CD4-positive, alpha-beta memory T cell (primary cell): Measurements from ENCODE around the gene UBL5. TPM values are rescaled to one million over a fixed set of nuclear protein-coding genes. Genes with fewer than 3 reads are reported as not detected.
A peak's percentile ranks its signal among the peaks of the same experiment; 100 is the strongest.
"Not testable (repeated sequence)": the region's sequence is repeated elsewhere in the genome, so short reads cannot be mapped to it uniquely, and the experiment has no call there.

Experiments
- CTCF ChIA-PET: fragments of 350-600 bp; sonication (Branson Sonifier 250); formaldehyde crosslinking; loops from one replicate; lab custom pipeline; 2021; ENCODE audit warnings: inconsistent platforms; ENCODE audit not compliant: partially characterized antibody; lab: Charles Lee
- POLR2A ChIA-PET: fragments of 350-600 bp; sonication (Branson Sonifier 250); formaldehyde crosslinking; loops from one replicate; lab custom pipeline; 2021; ENCODE audit not compliant: partially characterized antibody; lab: Charles Lee
- DNase-seq, 5 donors: peaks; one replicate each; pipeline versions ENCODE4 v3.0.0 to v3.0.0-alpha.2; 2020 to 2022; ENCODE audit warnings: mixed read lengths in 1 of 5
- H3K27ac ChIP-seq: one replicate; pipeline ENCODE4 v1.7.0; 2013; ENCODE audit warnings: low read depth, low read length
- H3K27me3 ChIP-seq: 2 replicates; pipeline ENCODE4 v1.7.0; 2013; ENCODE audit warnings: mild to moderate bottlenecking, low read length, moderate library complexity; ENCODE audit not compliant: insufficient read depth
- H3K36me3 ChIP-seq: 2 replicates; pipeline ENCODE4 v1.7.0; 2013; ENCODE audit warnings: mild to moderate bottlenecking, low read length, moderate library complexity; ENCODE audit not compliant: insufficient read depth
- H3K4me1 ChIP-seq: 2 replicates; pipeline ENCODE4 v1.7.0; 2013; ENCODE audit warnings: mild to moderate bottlenecking, low read length, moderate library complexity; ENCODE audit not compliant: insufficient read depth
- H3K4me3 ChIP-seq, 2 donors: one replicate each; pipeline ENCODE4 v1.7.0; 2013; ENCODE audit warnings: low read length in 2 of 2, mild to moderate bottlenecking in 1 of 2
- H3K9me3 ChIP-seq, 2 donors: one replicate each; pipeline ENCODE4 v1.7.0; 2013; ENCODE audit warnings: low read length in 2 of 2, control low read depth in 1 of 2; ENCODE audit not compliant: control insufficient read depth in 1 of 2
- H3K27ac Mint-ChIP-seq, 7 donors: one replicate each; pipeline ENCODE4 v1.8.0; 2020 to 2021; ENCODE audit warnings: mixed read lengths in 7 of 7, mild to moderate bottlenecking in 6 of 7, inconsistent platforms in 3 of 7, moderate library complexity in 3 of 7
- H3K27me3 Mint-ChIP-seq, 2 donors: one replicate each; pipeline ENCODE4 v1.8.0; 2020 to 2021; ENCODE audit warnings: mixed read lengths in 2 of 2
- H3K36me3 Mint-ChIP-seq, 2 donors: one replicate each; pipeline ENCODE4 v1.8.0; 2020 to 2021; ENCODE audit warnings: mixed read lengths in 2 of 2, inconsistent platforms in 1 of 2, mild to moderate bottlenecking in 1 of 2
- H3K4me1 Mint-ChIP-seq, 4 donors: one replicate each; pipeline ENCODE4 v1.8.0; 2020 to 2021; ENCODE audit warnings: mixed read lengths in 4 of 4, mild to moderate bottlenecking in 1 of 4
- H3K4me3 Mint-ChIP-seq, 8 donors: one replicate each; pipeline ENCODE4 v1.8.0; 2020 to 2021; ENCODE audit warnings: mixed read lengths in 8 of 8, mild to moderate bottlenecking in 7 of 8, moderate library complexity in 6 of 8, inconsistent platforms in 3 of 8
- H3K9me3 Mint-ChIP-seq, 8 donors: one replicate each; pipeline ENCODE4 v1.8.0; 2020 to 2021; ENCODE audit warnings: mixed read lengths in 8 of 8, mild to moderate bottlenecking in 5 of 8, inconsistent platforms in 3 of 8, moderate library complexity in 1 of 8
- intact Hi-C: fragments of 100-400 bp; cut with micrococcal nuclease; formaldehyde crosslinking; loops from one replicate; pipeline ENCODE4 v1.15.1; 2023
- polyA plus RNA-seq, 2 donors: library from polyadenylated mRNA; unstranded; fragments of 300-500 nt; fragmentation: Illumina TruSeq; gene quantifications; one replicate each; pipeline ENCODE4 v1.2.3, GENCODE V29; 2021
- total RNA-seq, 2 experiments: library from RNA; stranded (reverse); gene quantifications; one replicate each; pipeline ENCODE4 v1.2.3, GENCODE V29; 2021

UBL5 gene
- total RNA-seq = 100 to 1,000 TPM; 241 to 247 TPM
- 100 to 1,000 TPM; 703 to 753 TPM for polyA plus RNA-seq

DNA sequence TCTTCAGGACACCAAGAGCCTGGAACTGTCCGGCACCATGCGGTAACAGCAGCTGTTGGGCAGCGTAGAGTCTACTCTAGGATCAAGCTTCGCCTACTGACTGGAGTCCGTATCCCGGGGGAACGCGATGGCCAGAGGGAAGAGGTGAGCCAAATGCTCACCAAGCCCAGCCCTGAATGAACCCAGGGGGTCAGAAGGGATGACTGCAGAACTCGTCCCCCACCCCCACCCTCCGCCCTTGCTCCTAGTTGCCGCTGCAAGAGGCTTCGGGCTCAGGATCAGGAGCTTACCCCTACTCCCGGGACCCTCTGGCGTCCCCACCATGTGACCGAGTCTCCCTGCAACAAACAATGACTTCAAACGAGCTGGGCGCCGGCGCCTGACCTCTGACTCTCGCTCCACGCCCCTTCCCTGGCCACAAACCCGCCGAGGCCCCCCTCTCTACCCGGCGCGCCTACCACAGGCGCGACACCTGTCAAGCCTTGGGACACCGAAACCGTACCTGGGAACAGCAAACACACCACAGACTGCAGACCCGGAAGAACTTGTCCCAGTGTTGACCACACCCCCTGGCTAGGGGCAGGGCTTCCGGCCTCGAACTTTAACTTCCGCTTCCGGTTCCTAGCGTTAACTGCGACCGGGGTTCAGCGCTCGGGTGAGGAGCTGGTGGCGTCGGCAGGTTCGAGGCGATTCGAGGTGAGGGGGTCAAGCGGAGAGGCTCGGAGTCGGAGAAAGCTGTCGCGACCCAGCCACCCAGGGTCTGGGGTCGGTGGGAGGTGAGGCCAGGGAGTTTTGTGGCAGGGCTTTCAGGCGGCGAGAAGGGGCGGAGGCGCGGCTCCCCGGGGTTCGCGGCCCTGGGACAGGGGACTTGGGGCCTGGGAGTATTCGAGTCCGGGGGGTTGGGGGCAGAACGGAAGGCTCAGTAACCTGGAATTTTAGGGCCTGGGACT, at the start of gene UBL5:
Gene UBL5 (plus strand): TSS at position 630 of the 950 bp plus-strand sequence. CDS start 420 bp downstream, outside the sequence.
- Histone ChIP-seq H3K27ac (peak within 1 kb of the TSS; percentile 82), H3K36me3 (peaks cover 6% of the 10 kb centered on the region), H3K4me1 (peaks cover 23% of the 10 kb centered on the region), H3K4me3 (peak within 1 kb of the TSS; percentile 87 to 96), H3K27me3 (no peaks in the 10 kb centered on the region), H3K9me3 (no peaks in the 10 kb centered on the region)
- Mint-ChIP-seq H3K9me3 (no peaks in the 10 kb centered on the region), H3K27me3 (no peaks in the 10 kb centered on the region), H3K36me3 (peaks cover 19 to 20% of the 10 kb centered on the region in 2 donors), H3K4me3 (peak within 1 kb of the TSS; percentile 99 to 100 (median 100)), H3K4me1 (peaks cover 15 to 41% (median 29%) of the 10 kb centered on the region in 4 donors), H3K27ac (peak within 1 kb of the TSS; percentile 92 to 100 (median 98))
- peak; percentile 88 to 93 (median 89) for DNase-seq
- ChIA-PET CTCF (interaction anchor here (0.8 to 1.8 kb wide), 3 partner anchors 32 to 202 kb away, joined by 4 to 6 read pairs (median 5); partner anchors contain the start of gene ZNF846), POLR2A (interaction anchor here (0.5 to 3.0 kb wide), 16 partner anchors 9 to 1649 kb away, joined by 3 to 26 read pairs (median 5); partner anchors contain the start of genes FBXL12, ZNF561 and ZNF846)
- intact Hi-C loops = loop anchor here (1.0 kb wide), 2 partner anchors 8 kb away; partner anchors contain the start of genes FBXL12 and PIN1

- Histone ChIP-seq H3K4me1 (peaks cover 12% of the 10 kb centered on the region), H3K27ac (no peak overlapping the region), H3K4me3 (no peak overlapping the region), H3K27me3 (no peaks in the 10 kb centered on the region), H3K36me3 (no peaks in the 10 kb centered on the region), H3K9me3 (no peaks in the 10 kb centered on the region)
- no peak overlapping the region for H3K4me3 Mint-ChIP-seq
- ChIA-PET CTCF (interaction anchor here (1.6 kb wide), 1 partner anchor 13 kb away, joined by 6 read pairs; the partner anchor contains the start of gene ZNF846), POLR2A (interaction anchor here (2.6 kb wide), 1 partner anchor 14 kb away, joined by 8 read pairs; the partner anchor contains the start of gene ZNF846)
- H3K9me3 Mint-ChIP-seq = peaks cover 0 to 25% (median 9%) of the 10 kb centered on the region in 8 donors
- peaks cover 11 to 15% of the 10 kb centered on the region in 2 donors for H3K36me3 Mint-ChIP-seq
- H3K27me3 Mint-ChIP-seq = no peaks in the 10 kb centered on the region
- DNase-seq = no peak
- no peak overlapping the region for H3K27ac Mint-ChIP-seq
- intact Hi-C loops = no loop called here
- H3K4me1 Mint-ChIP-seq = peaks cover 11 to 27% (median 21%) of the 10 kb centered on the region in 4 donors
Observed at GRCh38 chr19:9782338-9782737, 45.4 kb upstream of the UBL5 start.

DNA sequence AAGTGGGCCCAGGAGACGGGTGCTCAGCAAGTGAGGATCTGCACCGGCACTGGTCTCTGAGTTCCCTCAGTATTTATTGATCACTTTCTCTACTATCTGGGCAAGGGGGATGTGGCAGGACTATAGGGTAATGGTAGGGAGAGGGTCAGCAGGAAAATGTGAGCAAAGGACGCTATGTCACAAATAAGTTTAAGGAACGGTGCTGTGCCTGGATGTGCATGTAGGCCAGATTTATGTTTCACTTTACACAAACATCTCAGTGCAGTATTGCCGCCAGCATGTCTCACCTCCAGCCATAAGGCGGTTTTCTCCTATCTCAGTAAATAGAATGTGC, 43.6 kb upstream of the UBL5 start:
- POLR2A ChIA-PET = interaction anchor here (2.6 kb wide), 1 partner anchor 16 kb away, joined by 8 read pairs; the partner anchor contains the start of gene ZNF846
- H3K4me1 ChIP-seq = peaks cover 12% of the 10 kb centered on the region
- Mint-ChIP-seq H3K4me3 (peak overlapping the region in 5 of 8 donors; percentile 5 to 35 (median 17)), H3K27ac (peak overlapping the region in 6 of 7 donors; percentile 9 to 99 (median 96)), H3K9me3 (peaks cover 0 to 15% (median 0%) of the 10 kb centered on the region in 8 donors), H3K4me1 (peaks cover 11 to 27% (median 21%) of the 10 kb centered on the region in 4 donors)
- H3K4me3 ChIP-seq, H3K9me3 ChIP-seq, H3K36me3 Mint-ChIP-seq, H3K27me3 Mint-ChIP-seq, H3K36me3 ChIP-seq, H3K27ac ChIP-seq, H3K27me3 ChIP-seq, DNase-seq: not testable (repeated sequence)
- intact Hi-C loops = loop anchor here (2.0 kb wide), 1 partner anchor 35 kb away; the partner anchor contains the start of gene FBXL12
- CTCF ChIA-PET = interaction anchor here (1.6 kb wide), 1 partner anchor 15 kb away, joined by 6 read pairs; the partner anchor contains the start of gene ZNF846

DNA sequence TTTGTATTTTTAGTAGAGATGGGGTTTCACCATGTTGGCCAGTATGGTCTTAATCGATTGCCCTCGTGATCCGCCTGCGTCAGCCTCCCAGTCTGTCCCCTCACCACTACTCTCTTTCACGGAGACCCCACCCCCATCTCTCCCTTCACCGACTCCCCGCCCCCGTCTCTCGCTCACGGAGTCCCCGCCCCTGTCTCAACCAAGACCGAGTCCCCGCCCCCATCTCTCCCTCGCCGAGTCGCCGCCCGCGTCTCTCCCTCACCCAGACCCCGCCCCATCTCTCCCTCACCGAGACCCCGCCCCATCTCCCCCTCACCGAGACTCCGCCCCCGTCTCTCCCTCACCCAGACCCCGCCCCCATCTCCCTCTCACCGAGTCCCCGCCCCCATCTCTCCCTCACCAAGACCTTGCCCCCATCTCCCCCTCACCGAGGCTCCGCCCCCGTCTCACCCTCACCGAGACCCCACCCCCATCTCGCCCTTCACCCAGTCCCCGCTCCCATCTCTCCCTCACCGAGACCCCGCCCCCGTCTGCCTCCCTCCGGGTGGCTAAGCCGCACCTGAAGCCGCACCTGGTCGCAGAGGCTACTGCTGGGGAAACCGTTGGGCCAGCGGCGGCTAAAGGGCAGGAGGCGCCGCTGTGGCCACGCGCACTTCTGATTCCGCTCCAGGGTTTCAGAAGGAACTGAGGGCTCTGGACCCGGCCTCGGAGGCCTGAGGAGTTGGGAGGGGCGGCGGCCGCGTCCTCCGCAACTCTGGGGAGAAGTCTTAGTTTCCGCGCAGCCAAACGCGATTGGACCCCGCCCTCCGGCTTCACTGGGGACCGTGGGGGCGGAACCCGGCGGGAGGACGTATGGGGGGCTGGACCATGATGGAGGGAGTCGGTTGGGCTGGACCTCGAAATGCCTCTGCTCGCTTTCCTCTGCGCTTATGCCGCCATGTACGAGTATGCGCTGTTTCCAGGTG, 42.1 kb upstream of the UBL5 start:
- H3K4me1 ChIP-seq = peaks cover 12% of the 10 kb centered on the region
- intact Hi-C loops = loop anchor here (1.0 to 2.0 kb wide), 3 partner anchors 11 to 33 kb away; partner anchors contain the start of genes FBXL12 and ZNF846
- H3K9me3 Mint-ChIP-seq = peaks cover 0 to 4% (median 0%) of the 10 kb centered on the region in 8 donors
- peak overlapping the region in 1 of 2 donors; percentile 62 for H3K4me3 ChIP-seq
- no peaks in the 10 kb centered on the region for H3K27me3 ChIP-seq
- peaks cover 14 to 36% (median 27%) of the 10 kb centered on the region in 4 donors for H3K4me1 Mint-ChIP-seq
- H3K4me3 Mint-ChIP-seq = peak overlapping the region; percentile 82 to 93 (median 92)
- peak overlapping the region; percentile 77 for H3K27ac ChIP-seq
- peak; percentile 89 to 96 (median 93) for DNase-seq
- no peaks in the 10 kb centered on the region for H3K27me3 Mint-ChIP-seq
- no peaks in the 10 kb centered on the region for H3K9me3 ChIP-seq
- CTCF ChIA-PET = interaction anchor here (0.7 kb wide), 2 partner anchors 134 to 164 kb away, joined by 3 to 4 read pairs; no protein-coding TSS in a partner anchor
- H3K36me3 Mint-ChIP-seq = peaks cover 3 to 7% of the 10 kb centered on the region in 2 donors
- H3K27ac Mint-ChIP-seq = peak overlapping the region; percentile 85 to 99 (median 96)
- no peaks in the 10 kb centered on the region for H3K36me3 ChIP-seq
- POLR2A ChIA-PET = interaction anchor here (0.7 kb wide), 1 partner anchor 18 kb away, joined by 4 read pairs; no protein-coding TSS in a partner anchor

- Histone ChIP-seq H3K9me3 (no peaks in the 10 kb centered on the region), H3K27me3 (no peaks in the 10 kb centered on the region), H3K27ac (peak overlapping the region; percentile 77), H3K4me1 (peaks cover 16% of the 10 kb centered on the region), H3K36me3 (no peaks in the 10 kb centered on the region), H3K4me3 (peak overlapping the region in 1 of 2 donors; percentile 62)
- ChIA-PET POLR2A (interaction anchor here (0.7 to 1.5 kb wide), 2 partner anchors 18 to 44 kb away, joined by 3 to 8 read pairs; partner anchors contain the start of gene ZNF846), CTCF (no interaction called here)
- Mint-ChIP-seq H3K4me1 (peaks cover 16 to 41% (median 28%) of the 10 kb centered on the region in 4 donors), H3K27me3 (no peaks in the 10 kb centered on the region), H3K9me3 (peaks cover 0 to 2% (median 0%) of the 10 kb centered on the region in 8 donors), H3K36me3 (peaks cover 0 to 4% of the 10 kb centered on the region in 2 donors), H3K4me3 (peak overlapping the region; percentile 82 to 93 (median 92)), H3K27ac (peak overlapping the region; percentile 85 to 99 (median 96))
- no peak for DNase-seq
- intact Hi-C loops = no loop called here
Observed at GRCh38 chr19:9786342-9786741, 41.4 kb upstream of the UBL5 start.

GRCh38 chr19:9786819-9787218, 40.9 kb upstream of the UBL5 start:
- Histone ChIP-seq H3K36me3 (no peaks in the 10 kb centered on the region), H3K27me3 (no peaks in the 10 kb centered on the region), H3K4me1 (peaks cover 16% of the 10 kb centered on the region), H3K4me3 (no peak overlapping the region), H3K27ac (no peak overlapping the region), H3K9me3 (no peaks in the 10 kb centered on the region)
- intact Hi-C loops = no loop called here
- Mint-ChIP-seq H3K9me3 (peaks cover 0 to 2% (median 0%) of the 10 kb centered on the region in 8 donors), H3K4me1 (peaks cover 18 to 44% (median 31%) of the 10 kb centered on the region in 4 donors), H3K36me3 (peaks cover 0 to 4% of the 10 kb centered on the region in 2 donors), H3K4me3 (peak overlapping the region in 7 of 8 donors; percentile 58 to 89 (median 74)), H3K27ac (peak overlapping the region in 6 of 7 donors; percentile 29 to 88 (median 57)), H3K27me3 (no peaks in the 10 kb centered on the region)
- no peak for DNase-seq
- ChIA-PET CTCF (no interaction called here), POLR2A (interaction anchor here (0.7 to 1.5 kb wide), 2 partner anchors 19 to 43 kb away, joined by 3 to 8 read pairs; partner anchors contain the start of gene ZNF846)
